Endothelial cell (in vitro differentiated cells): ENCODE measurements around the gene ULBP1. TPM values are rescaled to one million over a fixed set of nuclear protein-coding genes. Genes with fewer than 3 reads are reported as not detected.

Source experiments
- DNase-seq: peaks from one replicate; pipeline ENCODE4 v3.0.0; 2021; ENCODE audit warnings: low spot score
- H3K27ac Mint-ChIP-seq: one replicate; pipeline ENCODE4 v1.8.0; 2021; ENCODE audit warnings: mixed read lengths, inconsistent platforms; ENCODE audit not compliant: unreplicated experiment
- H3K27me3 Mint-ChIP-seq: one replicate; pipeline ENCODE4 v1.8.0; 2021; ENCODE audit warnings: mild to moderate bottlenecking, moderate library complexity, mixed read lengths, inconsistent platforms; ENCODE audit not compliant: unreplicated experiment
- H3K36me3 Mint-ChIP-seq: one replicate; pipeline ENCODE4 v1.8.0; 2021; ENCODE audit warnings: mild to moderate bottlenecking, low read depth, mixed read lengths, inconsistent platforms; ENCODE audit not compliant: unreplicated experiment
- H3K4me1 Mint-ChIP-seq: one replicate; pipeline ENCODE4 v1.8.0; 2021; ENCODE audit warnings: mild to moderate bottlenecking, mixed read lengths, inconsistent platforms; ENCODE audit not compliant: unreplicated experiment
- H3K4me3 Mint-ChIP-seq: one replicate; pipeline ENCODE4 v1.8.0; 2021; ENCODE audit warnings: mild to moderate bottlenecking, mixed read lengths, inconsistent platforms; ENCODE audit not compliant: unreplicated experiment
- H3K9me3 Mint-ChIP-seq: one replicate; pipeline ENCODE4 v1.8.0; 2021; ENCODE audit warnings: mixed read lengths, inconsistent platforms; ENCODE audit not compliant: unreplicated experiment
- CTCF ChIP-seq: fragments of 200-600 bp; sonication (generic); IDR thresholded peaks from one replicate; pipeline ENCODE4 v1.5.0; 2021; ENCODE audit warnings: antibody characterized with exemption; ENCODE audit not compliant: unreplicated experiment
- total RNA-seq: library from RNA; stranded (reverse); fragmentation: NEBNext Ultra II Directional; extraction: Animal tissue kit (Norgen Biotek cat#: 25700); gene quantifications from one replicate; pipeline ENCODE4 v1.2.1, GENCODE V29; 2021; ENCODE audit not compliant: unreplicated experiment

Gene ULBP1
- total RNA-seq, 1 donor from 2014 or later: 24.8 TPM

- no peak overlapping the region for H3K4me3 Mint-ChIP-seq
- peaks cover 16% of the 10 kb centered on the region for H3K27me3 Mint-ChIP-seq
- TF ChIP-seq CTCF: no peak
- no peak for DNase-seq
- H3K9me3 Mint-ChIP-seq: no peaks in the 10 kb centered on the region
- H3K4me1 Mint-ChIP-seq: peaks cover 46% of the 10 kb centered on the region
- no peaks in the 10 kb centered on the region for H3K36me3 Mint-ChIP-seq
- no peak overlapping the region for H3K27ac Mint-ChIP-seq
Measured at GRCh38 chr6:149960488-149960887, 3.3 kb upstream of the ULBP1 start.

GRCh38 chr6:149961728-149962425 lies 1.9 kb upstream of the ULBP1 start:
- peak; percentile 68 for DNase-seq
- Mint-ChIP-seq H3K36me3 (no peaks in the 10 kb centered on the region), H3K4me3 (peak overlapping the region; percentile 4)

GRCh38 chr6:149962461-149963211 lies 1.1 kb upstream of the ULBP1 start:
- no peak for TF ChIP-seq CTCF
- no peak for DNase-seq
- Mint-ChIP-seq H3K36me3 (peaks cover 3% of the 10 kb centered on the region), H3K4me1 (peaks cover 41% of the 10 kb centered on the region), H3K27ac (peak overlapping the region; percentile 85), H3K27me3 (peaks cover 25% of the 10 kb centered on the region), H3K9me3 (no peaks in the 10 kb centered on the region), H3K4me3 (peak overlapping the region; percentile 99)

More at GRCh38 chr6:149961728-149962425, 1.9 kb upstream of the ULBP1 start:
- peaks cover 41% of the 10 kb centered on the region for H3K4me1 Mint-ChIP-seq
- H3K27me3 Mint-ChIP-seq: peaks cover 25% of the 10 kb centered on the region
- H3K27ac Mint-ChIP-seq: no peak overlapping the region
- no peak for TF ChIP-seq CTCF
- no peaks in the 10 kb centered on the region for H3K9me3 Mint-ChIP-seq

- no peak for TF ChIP-seq CTCF
- Mint-ChIP-seq H3K27me3 (peaks cover 25% of the 10 kb centered on the region), H3K4me1 (peaks cover 37% of the 10 kb centered on the region), H3K36me3 (peaks cover 7% of the 10 kb centered on the region), H3K9me3 (no peaks in the 10 kb centered on the region), H3K4me3 (peak overlapping the region; percentile 99), H3K27ac (peak overlapping the region; percentile 85)
- peak; percentile 43 for DNase-seq
Measured at GRCh38 chr6:149963212-149963461, 606 bp upstream of the ULBP1 start.
